Loucy (cell line): ENCODE data around the gene DHDDS.

Experiments used
- CTCF ChIP-seq: fragments of 200-600 bp; sonication (generic); conservative IDR thresholded peaks from 2 replicates; pipeline ENCODE4 v1.5.1; 2014; ENCODE audit warnings: mild to moderate bottlenecking, antibody characterized with exemption, low read length
- EZH2phosphoT487 ChIP-seq: fragments of 200-600 bp; IDR thresholded peaks from 2 replicates; pipeline ENCODE4 v1.6.1; 2018; ENCODE audit warnings: antibody characterized with exemption, mild to moderate bottlenecking, moderate library complexity, borderline replicate concordance

- no peak; the same call in 1 of the 2 replicates for TF ChIP-seq CTCF
- no peak for TF ChIP-seq EZH2phosphoT487
Measured at GRCh38 chr1:26500488-26501175, 68.5 kb downstream of the DHDDS start.
